Measurements from ENCODE around the gene VILL.
A peak's percentile ranks its signal among the peaks of the same experiment; 100 is the strongest.
"Not testable (repeated sequence)": the region's sequence is repeated elsewhere in the genome, so short reads cannot be mapped to it uniquely, and the experiment has no call there.

The VILL gene

DNA sequence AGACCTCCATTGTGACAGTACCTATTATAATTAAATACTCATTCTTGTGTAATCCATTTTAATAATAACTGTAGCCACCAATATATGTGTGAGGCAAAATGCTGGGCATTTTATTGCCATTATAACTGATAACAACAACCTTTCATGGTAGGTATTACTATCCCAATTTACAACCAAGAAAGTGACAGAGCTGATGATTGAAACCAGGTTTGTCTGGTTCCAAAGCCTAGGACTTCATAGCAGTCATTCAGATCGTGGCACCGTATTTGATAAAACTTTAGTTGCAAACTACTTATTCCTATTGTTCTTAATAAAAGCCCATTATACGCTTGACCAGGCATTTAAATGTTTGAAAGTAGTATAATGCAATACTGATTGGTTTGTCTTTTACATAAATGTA, 26.4 kb upstream of the VILL start:
- DNase-seq, result no peak

GRCh38 chr3:37964716-37965115, 25.9 kb upstream of the VILL start:
- no peak for DNase-seq

DNA sequence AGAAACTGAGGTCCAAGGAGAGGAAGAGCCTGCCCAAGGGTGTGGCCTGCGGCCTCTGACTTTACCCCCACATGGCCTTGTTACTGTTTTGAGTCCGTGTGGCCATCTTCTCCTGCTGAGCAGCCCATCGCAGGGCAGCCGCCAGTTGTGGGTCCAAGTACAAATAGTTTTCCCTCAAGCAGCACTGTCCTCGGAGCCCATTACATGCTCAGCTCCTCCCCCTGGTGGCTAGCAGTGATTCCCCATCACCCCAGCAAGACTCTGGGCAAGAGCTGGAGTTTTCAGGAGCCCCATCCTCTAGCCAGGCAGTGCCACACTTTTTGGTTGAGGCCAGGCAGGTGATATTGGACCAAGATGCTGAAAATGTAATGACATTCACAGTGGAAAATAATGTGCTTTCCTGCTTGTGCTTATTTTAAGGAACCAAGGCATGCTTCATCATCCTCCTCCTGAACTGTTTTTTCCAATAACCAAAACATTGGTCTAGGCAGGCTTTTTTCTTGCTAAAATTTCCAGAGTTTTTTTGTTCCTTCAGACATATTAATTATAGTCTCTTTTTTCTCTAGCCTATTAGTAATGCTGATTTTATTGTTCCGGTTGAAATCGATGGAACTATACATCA, 23.2 kb upstream of the VILL start:
- peak; percentile 43 for DNase-seq

DNA sequence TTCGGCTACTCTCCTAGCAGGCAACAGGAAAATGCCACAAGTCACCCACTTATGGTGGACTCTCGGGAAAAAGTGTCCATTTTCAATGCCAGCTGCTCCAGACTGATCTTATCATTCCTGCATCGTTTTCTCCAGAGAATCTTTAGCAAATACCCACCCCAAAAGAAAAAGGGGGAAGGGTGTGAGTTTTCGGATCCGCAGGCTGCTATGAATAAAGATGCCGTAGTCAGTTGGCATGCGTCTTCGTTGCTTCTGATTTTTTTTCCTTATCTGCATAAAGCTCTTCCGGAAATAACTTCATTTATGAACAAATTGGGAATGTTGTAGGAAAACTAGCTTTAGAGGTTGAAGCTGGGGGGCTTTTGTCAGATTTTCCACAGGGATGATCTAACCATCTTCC, 22.4 kb upstream of the VILL start:
- no peak for DNase-seq

- no peak for DNase-seq
Observed at GRCh38 chr3:37968813-37969595, 21.6 kb upstream of the VILL start.

- DNase-seq, result peak; percentile 45
Observed at GRCh38 chr3:37969596-37970100, 20.9 kb upstream of the VILL start.

DNA sequence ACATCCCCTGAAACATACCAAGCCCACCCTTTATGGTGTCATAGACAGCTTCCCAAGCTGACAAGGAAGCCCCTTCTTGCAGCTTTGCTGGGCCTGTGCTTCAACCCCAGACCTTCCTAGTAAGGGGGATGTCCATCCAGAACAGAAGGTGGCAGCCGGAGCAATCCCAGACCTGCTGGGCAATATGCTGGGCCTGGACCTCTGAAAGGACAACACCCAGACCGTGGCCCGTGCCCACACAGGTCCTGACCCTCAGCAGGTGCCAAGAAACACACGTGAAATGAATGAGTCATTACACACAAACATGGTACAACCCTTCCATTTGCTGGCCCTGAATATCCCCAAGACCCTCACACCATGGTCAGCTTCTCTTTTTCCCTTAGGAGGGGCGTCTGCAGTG, 19.8 kb upstream of the VILL start:
- no peak for DNase-seq

DNA sequence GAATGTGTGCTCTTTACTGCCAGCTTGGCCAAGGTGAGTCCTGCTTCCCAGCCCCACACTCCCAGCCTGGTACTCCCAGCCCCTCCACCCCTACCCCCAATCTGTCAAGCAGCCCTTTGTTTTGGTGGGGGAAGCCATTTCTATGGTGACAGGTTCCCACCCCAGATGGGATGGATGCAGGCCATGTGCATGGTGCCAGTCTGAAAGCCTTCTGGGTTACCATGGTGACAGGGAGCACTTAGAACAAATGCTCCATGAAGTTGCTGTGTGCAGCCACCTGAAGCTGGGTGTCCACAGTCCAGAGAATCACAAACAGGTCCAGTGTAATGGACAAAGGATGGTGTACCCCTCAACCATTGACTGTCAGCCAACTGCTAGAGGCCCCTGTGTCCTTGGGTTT, 19.1 kb upstream of the VILL start:
- DNase-seq, result no peak

- DNase-seq, result not testable (repeated sequence)
Observed at GRCh38 chr3:37972056-37972455, 18.5 kb upstream of the VILL start.

DNA sequence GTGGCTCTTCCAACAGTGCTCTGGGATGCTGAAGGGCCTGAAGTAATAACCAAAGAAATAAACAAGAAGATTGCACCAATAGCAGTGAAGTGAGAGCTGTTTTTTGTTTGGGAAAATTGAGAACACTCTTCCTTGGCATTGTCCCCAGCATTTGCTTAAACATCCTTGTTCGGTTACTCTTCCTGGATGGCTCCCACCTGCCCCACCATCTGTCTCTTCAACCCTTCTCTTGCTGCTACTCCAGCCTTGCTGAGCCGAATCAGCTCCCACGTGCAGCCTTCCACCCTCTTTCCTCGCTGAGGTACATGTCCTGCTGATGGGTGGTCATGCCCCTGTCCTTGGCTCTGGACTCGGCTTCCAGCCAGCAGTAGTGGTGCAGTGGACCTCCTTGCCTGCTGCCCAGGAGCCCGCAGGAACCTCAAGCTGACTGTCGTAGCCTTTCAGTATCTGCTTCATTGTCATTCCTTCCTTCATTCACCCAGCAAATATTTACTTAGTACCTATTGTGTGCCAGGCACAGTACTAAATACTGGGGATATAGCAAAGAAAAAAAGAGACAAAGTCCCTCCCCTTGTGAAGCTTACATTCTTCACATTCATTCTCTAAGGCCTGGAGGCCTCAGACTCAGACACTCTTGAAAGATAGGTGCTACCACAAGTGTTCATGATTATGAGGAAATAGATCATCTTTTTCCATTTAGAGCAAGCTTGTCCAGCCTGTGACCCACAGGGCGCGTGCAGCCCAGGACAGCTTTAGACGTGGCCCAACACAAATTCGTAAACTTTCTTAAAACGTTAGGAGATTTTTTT, 17.1 kb upstream of the VILL start:
- DNase-seq, result no peak

GRCh38 chr3:37974121-37975083, 16.2 kb upstream of the VILL start:
- DNase-seq, result peak; percentile 71

GRCh38 chr3:37979541-37980461, 10.8 kb upstream of the VILL start:
- peak; percentile 90 for DNase-seq

- DNase-seq, result no peak
Observed at GRCh38 chr3:37980462-37981347, 9.9 kb upstream of the VILL start.

GRCh38 chr3:37981348-37981664, 9.3 kb upstream of the VILL start:
- DNase-seq, result no peak

- no peak for DNase-seq
Observed at GRCh38 chr3:37982331-37982730, 8.3 kb upstream of the VILL start.

DNA sequence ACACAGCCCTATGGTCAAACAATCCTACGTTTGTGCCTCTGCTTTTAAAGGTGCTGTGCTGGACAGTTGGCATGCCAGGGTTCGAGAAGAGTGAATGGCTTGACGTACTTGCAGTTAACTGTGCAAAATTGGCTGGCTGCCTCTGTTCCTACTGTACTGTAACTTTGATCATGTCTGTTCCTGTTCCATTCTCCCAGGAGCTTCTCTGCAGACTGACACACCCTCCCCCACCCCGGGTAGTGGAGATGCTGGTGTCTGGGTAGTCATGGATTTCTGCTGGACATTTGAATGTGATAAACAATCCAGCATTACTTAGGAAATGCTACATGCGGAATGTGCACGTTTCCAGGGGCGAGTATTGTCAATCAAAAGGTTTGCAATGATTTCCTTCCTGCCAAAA, 6.5 kb upstream of the VILL start:
- DNase-seq, result no peak

GRCh38 chr3:37984596-37984995, 6.0 kb upstream of the VILL start:
- DNase-seq, result no peak

GRCh38 chr3:37985637-37986320, 4.8 kb upstream of the VILL start:
- no peak for DNase-seq

- no peak for DNase-seq
Observed at GRCh38 chr3:37986479-37987314, 3.9 kb upstream of the VILL start.
